NCI-H82 treated with DMSO at 0.1 percent for 48 hours (cell line): ENCODE measurements around the gene PTH.

ENCODE experiments used
- DNase-seq: peaks from one replicate; lab custom pipeline; 2025; ENCODE audit not compliant: unreplicated experiment; lab: John Stamatoyannopoulos, UW

The PTH gene

DNA sequence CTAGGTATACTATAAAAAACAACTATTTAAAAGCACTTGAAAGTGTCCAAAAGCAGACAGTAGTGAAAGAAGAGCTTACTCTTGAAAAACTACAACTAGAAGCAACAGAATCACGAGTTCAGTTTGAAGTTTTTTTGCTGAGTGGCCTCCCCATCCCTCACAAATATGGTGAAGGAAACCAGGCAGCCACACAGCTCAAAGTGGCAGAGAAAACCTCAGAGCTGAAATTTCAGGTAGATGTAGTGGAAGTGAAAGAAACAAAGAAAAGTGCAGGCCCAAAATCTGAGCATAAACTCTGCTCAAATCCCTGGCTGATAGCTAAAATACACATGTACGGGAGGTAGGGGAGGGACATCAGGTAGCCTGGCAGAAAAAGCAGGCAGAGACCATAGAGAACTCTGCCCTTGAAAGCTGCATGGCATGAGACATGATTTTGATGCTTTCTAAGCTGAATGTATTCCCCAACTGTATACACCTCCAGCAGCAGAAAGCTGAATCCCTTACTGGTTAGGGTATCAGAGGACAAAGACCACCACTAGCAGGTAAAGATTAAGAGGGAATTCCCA, 44.9 kb downstream of the PTH start:
- no peak for DNase-seq

DNA sequence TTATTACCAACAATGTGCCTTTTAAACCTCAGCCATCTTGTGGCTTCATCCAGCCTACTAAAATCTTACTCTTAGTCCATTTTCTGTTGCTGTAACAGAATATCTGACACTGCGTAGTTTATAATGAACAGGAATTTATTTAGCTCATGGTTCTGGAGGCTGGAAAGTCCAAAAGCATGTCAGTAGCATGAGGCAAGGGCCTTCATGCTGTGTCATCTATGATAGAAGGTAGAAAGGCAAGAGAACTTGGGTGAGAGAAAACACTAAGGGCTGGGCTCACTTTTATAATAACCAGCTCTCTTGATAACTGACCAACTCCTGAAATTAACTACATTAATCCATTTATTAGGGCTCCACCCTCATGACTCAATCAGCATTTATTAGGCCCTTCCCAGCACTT, 46.3 kb downstream of the PTH start:
- no peak for DNase-seq

DNA sequence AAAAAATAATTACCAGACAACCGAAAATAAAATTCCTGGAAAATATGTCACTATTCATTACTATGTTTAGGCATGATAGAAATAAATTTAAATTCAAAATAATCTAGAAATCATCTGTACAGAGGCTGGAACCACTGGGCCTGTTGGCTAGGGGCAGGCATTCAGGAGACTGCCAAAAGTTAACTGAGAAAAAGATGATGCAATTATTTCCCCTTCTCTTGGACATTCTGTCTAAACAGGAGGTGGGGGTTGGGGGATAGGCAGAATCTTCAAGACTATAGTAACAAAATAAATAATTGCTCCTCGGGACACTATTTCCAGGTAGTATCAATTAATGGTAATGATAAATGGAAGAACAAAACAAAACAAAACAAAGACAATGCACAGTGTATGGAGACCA, 46.9 kb downstream of the PTH start:
- no peak for DNase-seq

DNA sequence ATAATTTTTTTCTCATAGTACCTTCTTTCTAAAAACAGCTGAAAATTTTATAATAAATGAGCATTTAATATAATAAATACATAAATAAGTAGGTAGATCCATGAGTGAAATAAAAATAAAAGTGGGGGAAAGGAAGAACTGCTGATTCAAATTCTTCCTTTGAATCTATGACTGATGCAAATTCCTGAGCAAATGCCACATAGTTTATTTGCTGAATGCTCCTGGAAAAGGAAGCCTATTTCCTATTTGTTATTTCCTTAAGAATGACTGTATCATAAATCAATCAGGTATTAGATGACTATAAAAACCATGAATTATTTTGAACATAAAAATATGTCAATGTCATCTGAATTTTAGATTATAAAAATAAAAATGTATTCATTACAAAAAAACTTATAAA, 49.4 kb downstream of the PTH start:
- DNase-seq, result no peak

DNA sequence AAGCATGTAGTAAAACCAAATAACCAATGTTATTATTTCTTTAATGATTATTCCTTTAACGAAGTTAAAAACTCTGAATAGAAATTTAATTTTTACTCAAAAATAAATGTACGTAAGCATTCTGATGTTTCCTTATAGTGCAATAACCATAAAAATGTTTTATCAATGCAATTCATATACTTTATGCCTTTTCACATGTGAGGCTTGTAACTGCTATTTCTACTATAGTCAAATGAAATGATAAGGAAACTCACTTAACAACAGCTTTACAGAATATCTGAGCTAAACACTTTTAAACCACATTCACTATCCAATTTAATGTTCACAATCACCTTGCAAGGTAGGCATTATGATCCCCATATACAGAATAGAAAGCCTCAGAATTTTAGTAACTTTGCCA, 50.2 kb downstream of the PTH start:
- DNase-seq, result no peak
